ENCODE measurements around the gene SH3BP5.

- TF ChIP-seq CTCF (IDR thresholded peaks at IDR 0.05) (no peak), POLR2A (IDR thresholded peaks at IDR 0.05) (no peak)
These were observed 7.2 kb downstream of the SH3BP5 start for GRCh38 chr3:15325228-15325627.
